Non-pigmented ciliary epithelial cell (primary cell): ENCODE results near the gene CRNKL1.
"Not testable (repeated sequence)": the region's sequence is repeated elsewhere in the genome, so short reads cannot be mapped to it uniquely, and the experiment has no call there.

Experiments
- DNase-seq: peaks from one replicate; pipeline ENCODE4 v3.0.0-alpha.2; 2010; ENCODE audit warnings: low read depth

The CRNKL1 gene

GRCh38 chr20:20009784-20010253, 42.4 kb downstream of the CRNKL1 start:
- DNase-seq: no peak

GRCh38 chr20:20005342-20005741, 46.9 kb downstream of the CRNKL1 start:
- no peak for DNase-seq

- DNase-seq: not testable (repeated sequence)
These were observed 48.3 kb downstream of the CRNKL1 start for GRCh38 chr20:20003955-20004322.

GRCh38 chr20:20003031-20003954, 49.0 kb downstream of the CRNKL1 start:
- DNase-seq: no peak

GRCh38 chr20:20002101-20002998, 49.9 kb downstream of the CRNKL1 start:
- no peak for DNase-seq

- no peak for DNase-seq
These were observed 51.9 kb downstream of the CRNKL1 start for GRCh38 chr20:20000211-20000968.

GRCh38 chr20:19998990-19999705, 53.1 kb downstream of the CRNKL1 start:
- DNase-seq: no peak

- DNase-seq: no peak
These were observed 55.3 kb downstream of the CRNKL1 start for GRCh38 chr20:19996917-19997316.

- DNase-seq: no peak
These were observed 56.0 kb downstream of the CRNKL1 start for GRCh38 chr20:19996222-19996621.

GRCh38 chr20:19995220-19995863, 56.9 kb downstream of the CRNKL1 start:
- DNase-seq: no peak

GRCh38 chr20:19993958-19994669, 58.2 kb downstream of the CRNKL1 start:
- no peak for DNase-seq

GRCh38 chr20:19992996-19993908, 59.0 kb downstream of the CRNKL1 start:
- peak; percentile 78 for DNase-seq

- DNase-seq: no peak
These were observed 60.4 kb downstream of the CRNKL1 start for GRCh38 chr20:19991854-19992253.

- DNase-seq: no peak
These were observed 61.0 kb downstream of the CRNKL1 start for GRCh38 chr20:19991308-19991707.

GRCh38 chr20:19990850-19991249, 61.4 kb downstream of the CRNKL1 start:
- no peak for DNase-seq

GRCh38 chr20:19987046-19987445, 65.2 kb downstream of the CRNKL1 start:
- DNase-seq: no peak

GRCh38 chr20:19986419-19986818, 65.8 kb downstream of the CRNKL1 start:
- no peak for DNase-seq
